Stimulated activated CD4-positive, alpha-beta T cell treated with anti-CD3 and anti-CD28 coated beads, Interleukin-15, amount 100 ng/mL, for 48 hours (primary cell): Measurements from ENCODE around the gene CISD3.

Experiments
- DNase-seq, 2 donors: peaks; one replicate each; pipeline ENCODE4 v3.0.0-alpha.2; 2020; ENCODE audit warnings: low read depth in 2 of 2

Gene CISD3

DNA sequence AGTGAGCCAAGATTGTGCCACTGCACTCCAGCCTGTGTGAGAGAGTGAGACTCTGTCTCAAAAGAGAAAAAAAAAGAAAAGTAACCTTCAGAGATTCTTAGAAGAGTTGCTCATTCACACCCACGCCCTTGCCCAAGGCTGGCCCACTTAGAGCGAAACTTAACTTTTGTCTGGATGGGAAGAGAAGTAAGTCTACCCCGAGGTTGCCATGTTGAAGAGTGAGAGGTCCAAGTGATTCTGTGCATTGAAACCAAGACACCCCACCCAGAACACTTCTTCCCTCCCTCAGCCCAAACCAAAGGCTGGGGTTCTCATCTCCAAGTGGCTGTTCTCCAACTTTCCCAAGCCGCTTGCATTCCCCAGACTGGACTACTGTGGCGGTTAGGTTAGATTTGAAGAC lies 2.4 kb upstream of the CISD3 start:
- peak; percentile 81 to 85 for DNase-seq

DNA sequence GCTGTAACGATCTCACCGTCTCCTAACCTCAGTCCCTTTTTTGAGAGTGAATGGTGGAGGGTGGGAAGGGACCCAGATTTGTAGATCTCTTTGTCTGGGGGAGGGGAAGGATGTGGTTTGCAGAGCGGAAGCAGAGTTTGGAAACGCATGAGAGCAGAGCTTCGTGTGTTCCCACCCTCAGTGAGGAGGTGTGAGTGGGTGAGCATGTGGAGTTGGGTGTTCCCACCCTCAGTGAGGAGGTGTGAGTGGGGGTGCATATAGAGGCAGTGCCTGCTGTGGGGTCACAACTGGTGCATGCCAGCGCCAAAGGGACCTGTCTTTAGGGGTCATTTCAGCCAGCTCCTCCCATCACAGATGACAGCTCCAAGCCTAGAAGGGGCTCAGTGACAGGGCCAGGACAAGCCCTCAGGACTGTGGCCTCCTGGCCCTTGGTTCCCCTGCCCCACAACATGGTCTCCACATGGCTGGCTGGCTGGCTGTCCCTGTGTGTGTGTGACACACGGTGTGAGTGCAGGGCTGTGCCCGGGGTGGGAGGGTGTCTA lies 1.8 kb upstream of the CISD3 start:
- peak in 1 of 2 donors; percentile 42 for DNase-seq

DNA sequence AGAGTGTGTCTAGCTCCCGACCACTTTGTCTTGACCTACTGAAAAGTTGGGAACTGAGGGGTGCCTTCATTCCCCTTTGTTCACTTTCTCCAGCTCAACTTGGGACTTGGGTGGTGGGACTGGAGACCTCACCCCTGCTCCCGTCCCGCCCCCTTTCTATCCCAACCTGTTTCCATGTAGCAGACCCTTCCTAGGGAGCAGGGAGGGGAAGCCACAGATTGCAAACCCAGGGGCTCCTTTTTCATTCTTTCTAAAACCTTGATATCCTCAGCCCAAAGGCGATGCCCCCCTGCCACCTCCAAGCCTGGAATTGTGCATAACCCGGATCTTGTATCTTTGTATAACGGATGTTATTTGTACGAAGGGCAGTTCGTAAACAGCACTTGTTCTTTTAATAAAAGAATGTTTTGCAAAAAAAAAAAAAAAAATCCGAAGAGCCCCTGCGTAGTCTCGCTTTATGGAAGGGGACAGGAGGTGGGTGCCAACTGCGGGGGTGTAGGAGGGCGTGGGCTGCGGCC lies 714 bp upstream of the CISD3 start:
- DNase-seq = no peak

DNA sequence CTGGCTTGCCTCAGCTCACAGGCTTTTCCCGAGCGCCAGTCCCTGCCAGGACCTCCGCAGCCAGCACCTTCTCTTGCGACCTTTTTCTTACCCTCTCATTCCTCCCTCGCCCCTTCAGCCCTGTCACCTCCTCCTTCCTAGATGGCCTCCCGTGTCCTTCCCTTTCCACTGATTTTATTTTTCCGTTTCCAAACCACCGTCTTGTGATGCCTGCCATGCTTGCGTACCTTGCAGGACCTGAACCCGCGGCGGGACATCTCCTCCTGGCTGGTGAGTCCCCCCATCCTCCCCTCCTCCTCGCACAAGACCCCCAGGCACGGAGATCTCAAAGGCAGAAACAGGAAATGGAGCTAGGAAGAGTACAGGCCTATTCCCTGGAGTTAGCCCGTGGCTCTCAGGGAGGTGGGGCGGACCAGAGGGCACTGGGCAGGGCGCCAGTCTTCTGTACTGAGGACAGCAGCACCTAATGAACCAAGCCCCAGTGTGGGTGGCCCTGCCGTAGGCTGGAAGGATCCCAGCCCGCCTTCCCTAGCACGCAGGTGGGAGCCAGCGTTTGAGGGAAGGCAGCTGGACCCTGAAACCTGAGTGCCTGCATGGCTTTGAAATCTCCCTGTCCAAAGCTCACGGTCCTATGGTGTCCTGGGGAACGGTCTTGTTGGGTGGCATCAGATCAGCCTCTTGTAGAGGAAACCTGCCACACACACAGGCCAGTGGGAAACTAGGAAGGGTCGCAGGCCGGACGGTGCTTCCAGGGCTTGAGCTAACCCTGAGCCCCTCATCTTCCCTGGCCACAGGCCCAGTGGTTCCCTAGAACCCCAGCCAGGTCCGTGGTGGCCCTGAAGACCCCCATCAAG lies 612 bp downstream of the CISD3 start:
- no peak for DNase-seq

DNA sequence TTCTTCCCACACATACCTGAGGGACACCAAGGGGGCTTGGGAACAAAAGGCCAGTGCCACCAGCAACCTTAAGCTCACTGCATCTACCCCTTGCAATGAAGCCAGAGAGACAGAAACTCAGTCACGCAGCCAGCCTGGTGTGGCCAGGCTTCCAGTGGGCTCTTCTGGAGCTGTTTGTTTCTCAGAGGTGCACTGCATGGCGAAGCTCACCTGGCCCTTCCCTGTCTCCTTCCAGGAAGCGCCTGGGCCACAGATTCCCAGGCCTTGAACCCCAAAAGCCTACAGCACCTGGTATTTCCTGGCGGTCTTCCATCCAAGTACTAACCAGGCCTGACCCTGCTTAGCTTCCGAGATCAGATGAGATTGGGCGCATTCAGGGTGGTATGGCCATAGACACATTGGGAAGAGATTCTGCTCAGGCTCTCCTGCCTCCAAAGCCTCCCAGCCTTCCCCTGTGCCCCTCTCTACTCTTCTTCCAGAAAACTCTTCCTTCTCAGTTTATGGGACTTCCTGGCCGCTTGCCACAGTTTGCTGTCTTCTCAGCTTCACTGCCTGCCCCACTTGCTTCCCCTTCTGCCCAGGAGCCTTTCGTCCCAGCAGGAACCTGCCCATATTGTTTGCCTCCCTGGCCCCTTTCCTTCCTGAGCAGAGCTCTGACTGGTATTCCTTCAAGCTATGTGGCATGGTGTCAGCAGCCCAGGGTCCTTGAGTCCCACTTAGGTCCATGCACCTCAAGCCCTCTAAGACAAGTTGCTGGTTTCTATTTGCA lies 1.6 kb downstream of the CISD3 start:
- no peak for DNase-seq

DNA sequence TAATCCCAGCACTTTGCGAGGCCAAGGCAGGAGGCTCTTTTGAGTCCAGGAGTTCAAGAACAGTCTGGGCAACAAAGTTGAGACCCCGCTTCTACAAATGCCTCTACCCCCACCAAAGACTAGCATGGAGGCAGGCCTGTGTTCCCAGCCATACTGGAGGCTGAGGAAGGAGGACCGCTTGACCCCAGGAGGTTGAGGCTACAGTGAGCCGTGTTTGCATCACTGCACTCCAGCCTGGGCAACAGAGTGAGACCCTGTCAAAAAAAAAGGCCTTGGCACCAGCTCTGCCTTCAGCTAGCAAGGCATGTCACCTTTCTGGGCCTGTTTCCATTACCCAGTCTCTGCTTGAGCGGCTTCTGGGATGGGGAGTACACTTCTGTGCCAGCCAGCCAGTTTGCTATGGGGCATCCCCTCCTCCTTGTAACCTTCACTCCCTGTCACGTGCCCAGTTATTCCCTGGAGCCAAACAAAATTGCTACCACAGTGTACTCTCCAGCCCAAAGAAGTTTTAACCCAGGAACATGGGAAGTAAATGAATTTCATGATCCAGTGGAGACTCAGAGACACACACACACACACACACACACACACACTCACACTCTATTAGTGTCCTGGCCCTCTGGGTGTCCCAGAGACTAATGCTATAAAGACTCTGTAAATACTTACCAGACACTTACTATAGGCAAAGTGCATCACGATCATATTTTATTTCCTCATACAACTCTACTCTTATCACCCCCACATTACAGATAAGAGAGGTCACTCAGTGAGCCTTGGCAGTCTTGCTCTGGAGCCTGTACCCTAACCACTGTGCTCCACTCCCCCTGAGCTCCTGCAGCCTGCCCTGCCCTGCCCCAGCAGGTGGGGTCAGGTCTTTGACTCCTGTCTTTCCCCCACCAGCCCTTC lies 2.5 kb downstream of the CISD3 start:
- no peak for DNase-seq

DNA sequence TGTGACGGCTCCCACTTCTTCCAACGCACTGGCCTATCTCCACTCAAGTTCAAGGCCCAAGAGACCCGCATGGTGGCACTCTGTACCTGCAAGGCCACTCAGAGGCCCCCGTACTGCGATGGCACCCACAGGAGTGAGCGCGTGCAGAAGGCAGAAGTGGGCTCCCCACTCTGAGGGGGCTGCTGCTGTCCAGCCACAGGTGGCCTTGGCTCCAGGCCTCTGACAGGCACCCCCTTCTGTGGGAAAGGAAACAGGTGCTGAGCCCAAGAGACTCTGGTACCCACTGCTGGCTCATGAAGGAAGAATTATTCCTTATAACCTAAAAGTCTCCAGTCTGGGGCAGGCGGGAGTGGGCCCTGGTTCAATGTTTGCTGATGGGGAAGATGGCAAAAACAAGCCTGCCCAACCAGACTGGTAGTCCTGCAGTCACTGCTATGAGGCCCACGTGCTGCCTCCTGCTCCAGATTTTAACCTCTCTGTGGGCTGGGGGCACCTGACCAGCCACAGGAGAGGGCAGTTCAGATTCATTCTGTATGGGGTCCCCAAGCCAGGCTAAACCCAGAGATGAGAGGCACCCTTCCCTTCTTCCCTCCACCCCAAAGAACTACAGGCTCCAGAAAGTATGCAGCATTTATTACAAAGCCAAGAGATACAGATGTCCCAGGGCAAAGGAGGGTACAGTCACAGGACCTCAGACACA lies 3.3 kb downstream of the CISD3 start:
- DNase-seq = no peak

DNA sequence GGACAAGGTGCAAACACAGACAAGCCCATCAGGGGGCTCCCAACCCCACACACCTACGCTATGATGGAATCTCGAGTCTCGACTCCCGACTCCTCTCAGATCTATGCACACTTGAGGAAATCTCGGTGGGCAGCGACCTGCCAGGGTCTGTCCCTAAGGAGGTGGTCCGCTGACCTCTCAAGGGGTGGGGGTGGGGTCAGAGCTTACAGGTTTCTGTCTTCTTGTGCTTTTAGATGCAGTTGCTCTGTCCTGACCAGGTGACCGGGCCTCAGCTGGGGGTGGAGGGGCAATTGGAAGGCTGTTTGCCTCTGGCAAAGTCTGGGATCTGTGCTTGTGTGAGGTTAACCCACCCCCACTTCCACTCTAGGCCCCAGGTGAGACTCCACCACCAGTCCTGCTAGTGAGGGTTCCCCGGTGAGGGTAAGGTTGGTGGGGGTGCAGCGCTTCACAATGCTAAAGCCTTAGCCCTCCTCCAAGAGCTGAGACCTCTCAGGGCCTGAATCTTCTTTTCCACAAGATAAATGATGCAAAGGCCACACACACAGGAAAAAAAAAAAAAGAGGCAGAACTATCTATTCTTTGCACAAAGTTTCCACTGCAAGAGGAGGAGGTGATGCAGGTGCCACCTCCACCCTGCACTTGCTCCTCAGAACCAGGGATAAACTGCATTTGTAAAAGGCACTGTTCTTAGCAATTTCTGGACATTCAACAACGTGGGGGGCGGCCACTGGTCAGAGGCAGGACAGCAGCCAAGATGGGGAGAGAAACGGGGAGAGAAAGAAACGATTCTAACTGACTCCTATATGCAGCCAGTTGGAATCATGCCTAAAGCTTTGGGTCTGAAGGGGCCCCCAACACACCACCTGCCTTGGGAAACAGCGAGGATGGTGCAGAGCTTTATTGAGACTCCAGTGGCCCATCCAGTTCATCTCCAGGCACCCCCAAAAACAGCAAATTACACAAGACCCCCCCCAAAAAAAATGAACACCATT lies 4.1 kb downstream of the CISD3 start:
- no peak for DNase-seq

DNA sequence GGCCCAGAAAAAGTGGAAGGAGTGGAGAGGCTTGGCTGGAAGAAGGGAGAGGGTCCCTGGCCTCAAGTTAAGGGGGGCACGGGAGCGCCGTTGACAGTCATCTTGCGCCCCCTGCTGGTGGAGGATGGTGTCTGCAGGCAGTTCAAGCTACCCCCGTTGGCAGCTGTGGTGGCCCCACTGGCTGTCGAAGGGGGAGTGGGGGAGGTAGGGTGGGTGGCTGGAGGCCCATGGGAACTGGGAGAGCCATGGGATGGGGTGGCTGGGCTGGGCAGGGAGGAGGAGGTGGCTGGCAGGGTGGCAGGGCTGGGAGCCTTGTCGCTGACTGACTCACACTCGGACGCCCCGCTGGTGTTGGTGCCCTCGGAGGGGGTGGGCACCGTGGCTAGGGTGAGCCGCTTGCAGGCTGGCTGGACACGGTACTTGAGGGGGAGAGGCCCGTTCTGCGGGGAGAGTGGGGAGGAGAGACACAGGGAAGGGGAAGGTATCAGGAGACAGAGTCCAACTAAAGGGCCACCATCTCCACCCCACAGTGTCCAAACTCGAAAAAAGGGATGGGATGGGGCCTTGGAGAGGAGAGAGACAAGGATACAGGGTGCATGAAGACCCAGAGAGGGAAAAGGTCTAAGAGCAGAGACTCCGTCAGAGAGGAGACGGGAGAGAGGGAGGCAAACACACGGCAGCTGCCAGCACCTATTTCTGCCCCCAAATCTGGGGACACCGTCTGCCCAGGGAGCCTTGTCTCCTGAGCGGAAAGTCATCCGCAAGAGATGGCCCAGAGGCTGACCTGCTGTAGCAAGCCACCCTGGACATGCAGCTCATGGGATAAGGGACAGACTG lies 5.2 kb downstream of the CISD3 start:
- DNase-seq = peak; percentile 51 to 67

DNA sequence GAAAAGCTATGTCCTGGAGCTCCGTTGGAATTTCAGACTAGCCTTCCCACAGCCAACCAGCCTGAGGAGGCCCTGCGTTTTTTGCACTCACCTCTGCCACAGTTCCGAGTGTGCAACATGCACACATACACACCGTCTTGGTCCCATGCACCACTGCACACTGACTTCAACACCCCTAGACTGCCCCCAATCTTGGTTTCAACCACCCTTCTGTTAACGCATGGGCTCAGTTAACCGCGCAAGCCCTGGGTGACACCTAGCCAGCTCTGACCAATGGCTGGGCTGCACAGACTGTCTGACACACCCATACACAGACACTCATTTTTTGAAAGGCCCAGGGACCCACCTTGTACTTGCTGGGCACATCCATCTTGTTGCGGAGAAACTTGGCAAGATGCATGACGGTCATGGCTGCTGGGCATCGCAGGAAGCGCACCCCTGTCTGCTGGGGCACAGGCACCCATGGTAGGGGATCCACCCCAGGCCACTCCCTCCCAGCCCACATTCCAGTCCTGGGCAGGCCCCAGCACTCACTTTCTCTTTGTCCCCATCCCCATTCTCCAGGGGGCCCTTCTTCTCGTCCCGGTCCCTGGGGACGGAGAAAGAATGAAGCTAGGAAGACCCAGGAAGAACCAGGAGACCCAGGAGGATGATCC lies 8.0 kb downstream of the CISD3 start:
- DNase-seq = no peak

DNA sequence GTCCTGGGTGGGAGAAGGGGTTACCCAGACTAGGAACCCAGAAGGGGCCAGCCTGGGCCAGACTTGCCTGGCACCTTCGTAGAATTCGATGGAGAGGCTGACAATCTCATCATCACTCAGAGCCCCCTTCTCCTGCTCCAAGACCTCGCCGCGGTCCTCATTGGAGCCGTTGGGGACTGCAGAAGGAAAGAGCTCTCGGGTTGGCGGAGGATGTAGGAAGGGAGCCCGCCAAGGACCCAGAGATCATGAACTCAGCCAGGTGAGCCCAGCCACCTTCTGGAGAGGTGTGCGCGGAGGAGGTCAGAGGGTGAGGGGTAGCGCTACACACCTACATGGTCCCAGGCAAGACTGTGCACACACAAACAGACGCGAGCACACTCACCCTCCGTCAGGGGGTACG lies 8.5 kb downstream of the CISD3 start:
- DNase-seq = no peak

DNA sequence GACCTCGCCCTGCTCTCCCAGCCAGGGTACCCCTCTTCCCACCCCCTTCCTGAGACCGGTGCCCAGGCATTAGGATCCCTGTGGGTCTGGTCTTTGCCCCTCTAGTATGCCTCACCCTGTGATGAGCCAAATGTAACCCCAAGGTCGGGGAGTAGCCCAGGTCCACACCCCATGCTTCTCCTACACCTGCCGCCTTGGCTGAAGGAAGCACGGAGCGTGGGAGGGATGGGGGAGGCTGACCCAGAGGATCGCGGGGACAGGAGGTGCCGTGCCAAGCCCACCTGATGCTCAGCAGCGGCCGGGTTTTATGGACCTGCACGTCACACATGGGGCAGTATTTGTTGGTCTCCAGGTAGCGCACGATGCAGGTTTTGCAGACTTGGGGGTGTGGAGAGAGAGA lies 9.2 kb downstream of the CISD3 start:
- no peak for DNase-seq

DNA sequence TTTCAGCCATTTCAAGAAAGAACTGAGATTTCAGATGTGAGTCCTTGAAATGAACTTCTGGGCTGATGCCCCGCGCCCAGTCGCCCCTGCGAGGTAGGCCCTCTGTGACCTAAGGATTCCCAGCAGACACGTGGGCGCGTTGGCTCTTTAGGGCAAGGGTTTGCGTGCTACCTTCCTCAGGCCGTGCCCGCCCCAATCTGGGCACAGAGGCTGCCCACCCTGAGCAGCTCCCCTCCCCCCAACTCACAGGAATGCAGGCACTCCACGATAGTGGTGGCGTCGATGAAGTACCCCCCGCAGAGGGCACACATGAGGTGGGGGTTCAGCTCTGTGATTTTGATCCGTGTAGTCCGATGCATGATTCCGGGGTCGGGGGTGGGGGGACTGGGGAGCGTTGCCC lies 9.9 kb downstream of the CISD3 start:
- DNase-seq = no peak

DNA sequence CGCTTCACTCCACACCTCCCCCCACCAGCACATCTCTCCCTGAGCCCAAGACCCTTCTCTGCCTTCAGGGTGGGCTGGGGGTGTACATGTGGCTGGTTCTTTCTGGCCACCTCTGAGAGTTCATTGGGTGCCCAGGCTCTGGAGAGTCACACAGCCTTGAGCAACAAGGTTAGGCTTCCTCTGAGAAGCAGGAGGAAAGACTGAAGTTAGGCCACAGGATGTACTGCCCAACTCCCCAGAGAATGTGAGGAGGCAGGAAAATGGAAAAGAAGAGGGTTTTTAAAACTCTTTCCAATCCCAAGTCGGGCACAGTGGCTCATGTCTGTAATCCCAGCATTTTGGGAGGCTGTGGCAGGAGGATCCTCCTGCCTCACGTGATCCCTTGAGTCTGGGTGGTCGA lies 10.7 kb downstream of the CISD3 start:
- no peak for DNase-seq

DNA sequence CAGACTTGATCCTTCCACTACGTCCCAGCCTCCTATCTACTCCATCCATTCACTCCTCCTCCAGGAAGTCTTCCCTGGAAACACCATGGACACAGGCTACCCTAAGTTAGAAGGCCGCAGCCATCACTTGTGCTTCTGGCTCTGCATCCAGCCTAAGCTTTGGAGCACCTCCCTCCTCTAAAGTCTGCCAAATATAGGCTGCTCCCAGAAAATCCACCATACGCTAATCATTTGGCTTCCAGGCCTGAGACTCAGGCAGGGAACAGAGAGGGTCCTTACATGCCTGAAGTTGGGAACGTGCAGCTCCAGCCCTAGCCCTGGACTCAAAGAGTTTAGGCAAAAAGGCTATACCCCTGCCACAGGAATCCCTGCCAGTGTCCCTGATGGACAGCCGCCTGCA lies 11.3 kb downstream of the CISD3 start:
- no peak for DNase-seq

DNA sequence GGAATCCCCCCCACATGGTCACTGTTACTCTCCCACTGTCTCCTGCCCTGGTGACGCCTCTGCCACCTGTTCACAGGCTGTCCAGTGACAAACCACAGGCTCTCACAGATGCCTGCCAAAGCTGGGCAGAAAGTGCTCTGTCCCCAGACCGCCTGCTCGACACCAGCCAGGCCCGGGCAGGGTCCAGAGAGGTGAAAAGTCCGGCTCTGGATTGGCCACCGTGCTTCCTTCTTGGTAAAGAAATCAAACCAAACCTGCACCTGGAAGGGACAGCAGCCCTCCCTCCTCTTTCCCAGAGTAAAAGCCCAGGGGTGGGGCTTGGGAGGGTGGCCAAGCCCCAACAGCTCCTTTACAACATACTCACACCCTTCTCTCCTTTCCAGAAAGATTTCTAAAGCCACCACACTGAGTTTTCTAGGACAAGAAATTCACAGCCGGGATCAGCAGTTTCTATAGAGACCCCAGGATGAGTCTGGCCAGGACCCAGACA lies 11.8 kb downstream of the CISD3 start:
- DNase-seq = no peak

DNA sequence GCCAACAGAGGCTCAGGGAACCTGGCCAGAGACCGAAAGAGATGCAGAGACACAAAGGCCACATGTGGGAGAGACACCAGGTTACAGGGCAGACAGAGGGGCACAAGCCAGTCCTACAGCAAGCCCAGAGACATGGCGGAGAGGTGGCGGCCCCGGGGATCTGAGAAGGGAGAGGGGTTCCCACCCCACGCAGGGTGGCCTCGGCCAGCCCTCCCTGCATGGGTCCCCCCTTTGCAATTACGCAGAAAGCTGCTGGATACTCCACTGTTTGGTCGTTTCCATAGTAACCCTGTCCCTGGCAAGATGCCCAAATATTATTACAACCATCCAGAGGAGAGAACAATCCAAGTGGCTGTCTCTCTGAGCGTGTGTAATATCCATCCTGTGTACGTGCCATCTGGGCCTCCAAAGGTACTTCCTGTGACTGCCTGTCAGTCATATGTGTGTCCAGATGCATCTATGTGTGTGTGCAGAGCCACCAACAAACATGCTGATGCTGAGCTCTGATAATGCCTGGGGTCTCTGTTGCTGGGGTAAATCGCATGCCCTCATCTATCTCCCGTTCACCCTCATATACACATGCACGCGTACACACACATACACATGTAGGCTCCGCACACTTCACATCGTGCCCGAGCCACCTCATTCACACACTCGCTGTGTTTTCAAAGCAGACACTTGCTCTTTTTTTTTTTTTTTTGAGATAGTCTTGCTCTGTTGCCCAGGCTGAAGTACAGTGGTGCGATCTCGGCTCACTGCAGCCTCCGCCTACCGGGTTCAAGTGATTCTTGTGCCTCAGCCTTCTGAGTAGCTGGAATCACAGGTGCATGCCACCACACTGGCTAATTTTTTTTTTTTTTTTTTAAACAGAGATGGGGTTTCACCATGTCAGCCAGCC lies 12.5 kb downstream of the CISD3 start:
- no peak for DNase-seq
